GM10248 (cell line): Measurements from ENCODE around the gene FNDC7.

Experiments
- CTCF ChIA-PET: fragments of 300-600 bp; sonication (Branson Sonifier 250); formaldehyde crosslinking; extraction: SDS; loops from one replicate; lab custom pipeline; 2021; ENCODE audit warnings: antibody characterized with exemption; lab: Yijun Ruan, JAX
- POLR2A ChIA-PET: fragments of 350-650 bp; sonication (Branson Sonifier 250); formaldehyde crosslinking; extraction: SDS; loops from one replicate; lab custom pipeline; 2020; ENCODE audit warnings: antibody characterized with exemption; lab: Yijun Ruan, JAX
- DNase-seq: peaks from one replicate; pipeline ENCODE4 v3.0.0; 2012; ENCODE audit errors: extremely low spot score
- CTCF ChIP-seq: IDR thresholded peaks from 2 replicates; pipeline ENCODE4 v1.5.1; 2012; ENCODE audit warnings: mild to moderate bottlenecking, low read depth; ENCODE audit errors: extremely low read depth, missing control alignments, control extremely low read depth

The FNDC7 gene

DNA sequence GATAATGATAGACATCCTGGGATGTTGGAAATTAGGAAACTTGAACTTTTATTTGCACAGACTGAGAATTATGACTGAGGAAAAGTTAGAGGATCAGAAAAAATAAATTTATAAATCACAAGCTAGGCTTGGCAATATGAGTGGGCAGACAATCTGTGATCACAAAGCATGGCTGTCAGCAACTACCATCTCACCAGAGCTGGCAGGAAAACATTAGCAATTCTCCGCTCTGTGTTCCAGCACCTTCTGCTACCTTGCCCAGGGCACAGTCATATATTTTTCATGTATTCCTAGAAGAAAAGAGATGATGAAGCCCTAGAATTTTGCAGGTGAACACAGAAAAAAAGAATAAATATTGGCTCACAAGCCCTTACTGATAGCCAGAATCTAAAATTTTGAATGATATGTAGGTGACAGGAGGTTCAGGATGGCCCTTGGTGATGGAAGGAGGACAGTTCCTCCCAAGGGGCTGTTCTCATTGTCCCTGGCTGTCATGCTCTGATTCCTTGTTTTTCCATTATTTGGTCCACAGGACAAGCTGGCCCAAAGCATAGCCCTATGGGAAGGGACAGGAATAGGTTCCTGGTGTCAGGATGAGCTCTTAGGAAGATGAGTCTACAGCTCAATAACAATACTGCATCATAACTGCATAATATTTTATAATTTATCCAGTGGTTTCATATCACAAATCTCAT lies 21.6 kb downstream of the FNDC7 start:
- POLR2A ChIA-PET = no interaction called here
- CTCF ChIA-PET = interaction anchor here (2.3 to 2.7 kb wide), 2 partner anchors 11 kb away, joined by 12 read pairs; no protein-coding TSS in a partner anchor

DNA sequence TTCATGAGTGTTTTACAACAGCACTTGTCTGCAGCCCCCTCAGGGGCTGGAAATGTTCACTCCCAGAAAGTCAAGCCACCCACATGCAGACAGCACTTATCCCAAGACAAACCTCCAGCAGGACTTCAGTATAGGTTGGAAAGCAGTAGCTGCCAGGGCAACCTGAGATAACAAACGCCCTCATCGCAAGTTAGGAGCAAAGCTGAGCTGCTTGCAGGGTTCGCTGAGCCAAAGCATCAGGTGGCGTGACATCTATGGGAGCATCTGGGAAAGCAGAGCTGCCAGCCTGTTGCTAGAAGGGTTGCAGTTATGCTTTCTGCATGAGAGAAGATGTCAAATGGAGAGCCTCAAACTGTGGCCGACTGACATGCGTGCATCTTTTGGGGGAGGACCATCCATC lies 29.5 kb downstream of the FNDC7 start:
- no peak for TF ChIP-seq CTCF
- ChIA-PET POLR2A (no interaction called here), CTCF (no interaction called here)
- DNase-seq = no peak

More for the DNA sequence above, 21.6 kb downstream of the FNDC7 start:
- DNase-seq = no peak
- no peak for TF ChIP-seq CTCF

- ChIA-PET POLR2A (no interaction called here), CTCF (interaction anchor here (1.0 to 2.5 kb wide), 2 partner anchors 9 to 10 kb away, joined by 3 to 12 read pairs; no protein-coding TSS in a partner anchor)
- TF ChIP-seq CTCF = no peak
- DNase-seq = no peak
These were observed 33.3 kb downstream of the FNDC7 start for GRCh38 chr1:108745980-108746381.

DNA sequence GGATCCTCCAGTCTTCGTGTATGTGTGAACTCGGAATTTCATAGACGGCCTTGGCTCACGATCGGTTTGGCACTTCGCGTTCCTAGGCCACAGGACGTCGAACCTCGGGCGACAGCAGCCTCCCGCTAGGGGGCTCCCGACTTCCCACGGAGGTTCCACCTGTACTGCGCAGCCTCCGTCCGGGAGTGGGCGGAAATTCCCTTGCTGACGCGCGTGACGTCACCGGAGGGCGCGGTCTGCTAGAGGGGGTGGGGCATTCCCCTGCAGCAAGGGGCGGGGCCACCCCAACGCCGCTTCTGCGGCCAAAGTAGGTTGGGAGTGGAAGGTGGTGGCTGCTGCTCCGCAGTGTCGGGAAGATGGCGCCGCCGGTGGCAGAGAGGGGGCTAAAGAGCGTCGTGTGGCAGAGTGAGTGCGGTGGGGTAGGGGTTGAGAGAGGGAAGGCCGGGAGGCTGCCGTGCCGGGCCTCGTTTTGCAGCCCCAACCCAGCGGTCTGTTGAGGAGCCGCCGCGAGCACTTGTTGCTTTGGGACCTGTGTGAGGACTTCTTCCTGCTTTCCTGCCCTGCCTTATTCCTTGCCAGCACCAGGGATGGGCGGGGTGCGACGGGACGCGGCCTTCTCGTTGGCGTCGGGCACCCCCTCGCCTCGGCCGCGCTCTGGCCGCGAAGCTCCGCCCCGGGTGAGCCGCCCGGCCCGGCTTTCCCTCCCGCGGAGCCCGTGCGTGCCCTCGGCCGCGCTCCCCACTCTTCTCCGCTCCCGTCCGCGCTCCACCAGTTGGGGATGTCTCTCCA lies 33.9 kb downstream of the FNDC7 start, which contains the start of gene STXBP3:
STXBP3 (plus strand) TSS at position 293 of the 789 bp plus-strand sequence; CDS start at position 357, 64 bp downstream.
- DNase-seq = peak; percentile 98
- TF ChIP-seq CTCF = peak; percentile 98
- ChIA-PET POLR2A (no interaction called here), CTCF (interaction anchor here (0.6 to 2.5 kb wide), 4 partner anchors 8 to 49 kb away, joined by 3 to 12 read pairs (median 4); no protein-coding TSS in a partner anchor)

- ChIA-PET POLR2A (no interaction called here), CTCF (interaction anchor here (0.6 to 2.0 kb wide), 3 partner anchors 16 to 50 kb away, joined by 3 to 5 read pairs (median 4); no protein-coding TSS in a partner anchor)
- TF ChIP-seq CTCF = no peak
- DNase-seq = peak; percentile 39
These were observed 34.6 kb downstream of the FNDC7 start for GRCh38 chr1:108747171-108747850.

DNA sequence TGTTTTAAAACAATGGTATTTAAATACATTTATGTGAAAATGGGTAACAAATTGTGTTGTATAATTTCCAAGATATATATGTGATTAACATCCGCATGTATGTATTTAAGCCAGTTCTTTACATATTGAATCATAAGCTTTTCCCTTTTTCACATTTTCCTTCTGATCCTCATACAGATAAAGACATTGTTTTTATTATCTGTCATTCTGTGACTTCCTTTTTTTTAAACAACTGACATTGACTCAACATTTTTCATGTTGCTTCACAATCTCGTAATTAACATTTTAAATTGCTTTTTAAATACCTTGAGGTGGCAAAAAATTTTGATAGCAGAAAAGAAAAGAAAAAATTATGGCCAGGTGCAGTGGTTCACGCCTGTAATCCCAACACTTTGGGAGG lies 35.2 kb downstream of the FNDC7 start:
- ChIA-PET CTCF (interaction anchor here (2.0 kb wide), 1 partner anchor 16 kb away, joined by 5 read pairs; no protein-coding TSS in a partner anchor), POLR2A (no interaction called here)
- TF ChIP-seq CTCF = no peak
- no peak for DNase-seq
